H9 (cell line): ENCODE measurements around the gene MCF2L. TPM values are rescaled to one million over a fixed set of nuclear protein-coding genes. Genes with fewer than 3 reads are reported as not detected.

Experiments
- DNase-seq: peaks from one replicate; pipeline ENCODE4 v3.0.0-alpha.2; 2017
- H2AFZ ChIP-seq: one replicate; pipeline ENCODE4 v1.6.1; 2013; ENCODE audit warnings: mild to moderate bottlenecking, low read length, control low read depth, moderate library complexity
- H2AK5ac ChIP-seq: 2 replicates; pipeline ENCODE4 v1.6.1; 2013; ENCODE audit warnings: low read length, control low read depth, mixed read lengths; ENCODE audit not compliant: insufficient read length
- H2BK120ac ChIP-seq: one replicate; pipeline ENCODE4 v1.6.1; 2013; ENCODE audit warnings: low read depth, mild to moderate bottlenecking, low read length, control low read depth, inconsistent platforms; ENCODE audit not compliant: poor library complexity, severe bottlenecking
- H2BK12ac ChIP-seq: 2 replicates; pipeline ENCODE4 v1.6.1; 2013; ENCODE audit warnings: low read length, control low read depth, mixed read lengths, low read depth; ENCODE audit not compliant: insufficient read length
- H2BK15ac ChIP-seq: 2 replicates; pipeline ENCODE4 v1.6.1; 2013; ENCODE audit warnings: low read depth, low read length, control low read depth
- H2BK20ac ChIP-seq: one replicate; pipeline ENCODE4 v1.6.1; 2013; ENCODE audit warnings: low read depth, mild to moderate bottlenecking, low read length, control low read depth, inconsistent platforms; ENCODE audit not compliant: poor library complexity, severe bottlenecking
- H2BK5ac ChIP-seq: 2 replicates; pipeline ENCODE4 v1.6.1; 2013; ENCODE audit warnings: low read length, control low read depth, mixed read lengths; ENCODE audit not compliant: insufficient read length
- H3K14ac ChIP-seq: 2 replicates; pipeline ENCODE4 v1.6.1; 2013; ENCODE audit warnings: low read length, control low read depth; ENCODE audit not compliant: insufficient read depth
- H3K18ac ChIP-seq: 2 replicates; pipeline ENCODE4 v1.6.1; 2013; ENCODE audit warnings: low read depth, mild to moderate bottlenecking, mixed read lengths, low read length, control low read depth; ENCODE audit not compliant: insufficient read length
- H3K23ac ChIP-seq: 2 replicates; pipeline ENCODE4 v1.6.1; 2013; ENCODE audit warnings: low read length, control low read depth, mixed read lengths, low read depth; ENCODE audit not compliant: insufficient read length
- H3K23me2 ChIP-seq: 2 replicates; pipeline ENCODE4 v1.6.1; 2013; ENCODE audit warnings: low read depth, mild to moderate bottlenecking, mixed read lengths, low read length, control low read depth; ENCODE audit not compliant: insufficient read length, poor library complexity, severe bottlenecking
- H3K27ac ChIP-seq: 2 replicates; pipeline ENCODE4 v1.5.1; 2013; ENCODE audit warnings: low read length, control low read depth, mixed read lengths, low read depth; ENCODE audit not compliant: insufficient read length
- H3K27me3 ChIP-seq: 2 replicates; pipeline ENCODE4 v1.6.1; 2013; ENCODE audit warnings: low read length, control low read depth, inconsistent platforms; ENCODE audit not compliant: insufficient read depth
- H3K4ac ChIP-seq: 2 replicates; pipeline ENCODE4 v1.6.1; 2013; ENCODE audit warnings: low read depth, mild to moderate bottlenecking, control low read depth, inconsistent platforms, low read length, moderate library complexity
- H3K4me1 ChIP-seq: 2 replicates; pipeline ENCODE4 v1.6.1; 2013; ENCODE audit warnings: low read length, control low read depth, inconsistent platforms; ENCODE audit not compliant: insufficient read depth
- H3K4me2 ChIP-seq: 2 replicates; pipeline ENCODE4 v1.6.1; 2013; ENCODE audit warnings: low read length, control low read depth, mixed read lengths; ENCODE audit not compliant: insufficient read length, insufficient read depth
- H3K56ac ChIP-seq: 2 replicates; pipeline ENCODE4 v1.6.1; 2013; ENCODE audit warnings: low read depth, mild to moderate bottlenecking, mixed read lengths, low read length, control low read depth; ENCODE audit not compliant: insufficient read length
- H3K79me1 ChIP-seq: 2 replicates; pipeline ENCODE4 v1.6.1; 2013; ENCODE audit warnings: low read depth, mild to moderate bottlenecking, moderate library complexity, low read length, control low read depth, inconsistent platforms; ENCODE audit not compliant: insufficient read depth, poor library complexity, severe bottlenecking
- H3K79me2 ChIP-seq: 2 replicates; pipeline ENCODE4 v1.6.1; 2013; ENCODE audit warnings: low read length, control low read depth, inconsistent platforms; ENCODE audit not compliant: insufficient read depth
- H3K9ac ChIP-seq: 2 replicates; pipeline ENCODE4 v1.6.1; 2013; ENCODE audit warnings: low read length, control low read depth, mixed read lengths; ENCODE audit not compliant: insufficient read length; ENCODE audit errors: extremely low read depth
- H3K9me3 ChIP-seq: one replicate; pipeline ENCODE4 v1.6.1; 2013; ENCODE audit warnings: low read depth, low read length, inconsistent platforms; ENCODE audit not compliant: control insufficient read depth
- H3T11ph ChIP-seq: one replicate; pipeline ENCODE4 v1.6.1; 2013; ENCODE audit warnings: mild to moderate bottlenecking, low read length, control low read depth, inconsistent platforms
- H4K20me1 ChIP-seq: one replicate; pipeline ENCODE4 v1.6.1; 2013; ENCODE audit not compliant: control insufficient read depth, insufficient read length, insufficient read depth
- H4K5ac ChIP-seq: 2 replicates; pipeline ENCODE4 v1.6.1; 2013; ENCODE audit warnings: low read depth, mild to moderate bottlenecking, mixed read lengths, low read length, control low read depth; ENCODE audit not compliant: insufficient read length
- H4K8ac ChIP-seq: replicated peaks from 2 replicates; pipeline ENCODE4 v1.6.1; 2013; ENCODE audit warnings: low read length, control low read depth, mixed read lengths, low read depth; ENCODE audit not compliant: insufficient read length
- H4K91ac ChIP-seq: 2 replicates; pipeline ENCODE4 v1.6.1; 2013; ENCODE audit warnings: low read depth, mild to moderate bottlenecking, moderate library complexity, mixed read lengths, low read length, control low read depth; ENCODE audit not compliant: insufficient read length
- H3K27ac Mint-ChIP-seq, 3 experiments: 2 replicates in 2 of 3; 3 replicates in 1 of 3; pipeline ENCODE4 v1.8.0; 2020 to 2021; ENCODE audit warnings: mixed read lengths in 3 of 3, mild to moderate bottlenecking in 1 of 3, moderate library complexity in 1 of 3
- H3K27me3 Mint-ChIP-seq: 2 replicates; pipeline ENCODE4 v1.8.0; 2021; ENCODE audit warnings: low read depth, mild to moderate bottlenecking, moderate library complexity, mixed read lengths
- H3K36me3 Mint-ChIP-seq, 3 experiments: 2 replicates in 2 of 3; 3 replicates in 1 of 3; pipeline ENCODE4 v1.8.0; 2020 to 2021; ENCODE audit warnings: low read depth in 3 of 3, mixed read lengths in 3 of 3; ENCODE audit not compliant: insufficient read depth in 1 of 3
- H3K4me1 Mint-ChIP-seq, 2 experiments: 2 replicates each; pipeline ENCODE4 v1.8.0; 2020; ENCODE audit warnings: mixed read lengths in 2 of 2
- H3K4me3 Mint-ChIP-seq, 2 experiments: 2 replicates in 1 of 2; 3 replicates in 1 of 2; pipeline ENCODE4 v1.8.0; 2020 to 2021; ENCODE audit warnings: mild to moderate bottlenecking in 2 of 2, mixed read lengths in 2 of 2, moderate library complexity in 1 of 2
- H3K9me3 Mint-ChIP-seq, 2 experiments: 2 replicates in 1 of 2; 3 replicates in 1 of 2; pipeline ENCODE4 v1.8.0; 2020; ENCODE audit warnings: mild to moderate bottlenecking in 2 of 2, mixed read lengths in 2 of 2, moderate library complexity in 1 of 2
- WGBS: extraction: QIAGEN DNeasy Blood & Tissue Kit; methylation state at CpG from one replicate; pipeline ENCODE4 v1.1.7; 2013; ENCODE audit warnings: missing lambda C conversion rate, low lambda C conversion rate, mixed read lengths; ENCODE audit not compliant: insufficient read length; ENCODE audit errors: extremely low coverage; 5-methylcytosine and 5-hydroxymethylcytosine counted together
- total RNA-seq: library from RNA; stranded (reverse); gene quantifications from 2 replicates; pipeline ENCODE4 v1.2.1, GENCODE V29; 2021
- TF ChIP-seq, protein P1 (sequence below): fragments of 200-600 bp; sonication (generic); conservative IDR thresholded peaks from 3 replicates; pipeline ENCODE4 v1.8.0; 2021; ENCODE audit warnings: antibody characterized with exemption, mild to moderate bottlenecking

MCF2L gene
- total RNA-seq, 1 experiment from 2014 or later, result 18.5 TPM

DNA sequence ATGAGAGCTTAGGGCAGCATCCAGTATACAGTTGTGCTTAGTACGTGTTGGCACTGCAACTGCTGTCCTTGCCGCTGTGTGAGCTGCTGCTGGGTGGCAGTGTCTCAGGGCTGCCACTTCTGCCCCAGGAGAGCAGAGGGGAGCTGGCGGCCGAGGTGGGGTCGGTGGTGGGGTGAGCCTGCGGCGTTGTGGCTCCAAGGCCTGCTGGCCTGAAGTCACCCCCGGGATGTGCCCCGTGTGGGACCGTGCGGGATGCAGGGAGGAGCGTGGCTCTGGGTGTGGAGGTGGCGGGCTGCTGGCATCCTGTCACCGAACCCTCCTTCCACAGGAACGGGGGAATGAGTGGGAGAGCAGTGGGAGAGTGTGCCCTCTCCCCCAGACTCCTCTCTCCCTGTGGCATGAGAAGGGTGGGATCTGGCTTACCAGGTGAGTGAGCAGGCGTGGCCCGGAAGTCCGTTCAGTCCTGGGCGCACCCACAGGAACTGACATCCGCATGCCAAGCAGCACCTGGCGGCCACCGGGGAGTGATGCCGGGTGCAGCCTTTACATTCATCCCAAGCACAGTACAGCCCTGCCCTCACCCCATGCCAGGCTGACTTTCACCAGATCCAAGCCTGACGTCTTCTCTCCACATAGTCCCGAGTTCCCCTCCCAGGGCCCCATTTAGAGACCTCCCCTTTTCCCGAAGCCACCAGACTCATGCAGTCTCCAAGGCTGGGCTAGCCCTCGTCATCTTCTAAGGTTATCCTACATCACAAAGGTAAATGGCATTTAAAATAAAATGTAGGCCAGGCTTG, 26.6 kb downstream of the MCF2L start:
- no peaks in the 10 kb centered on the region for H3K23me2 ChIP-seq
- H4K8ac ChIP-seq, result no peak overlapping the region
- H2BK12ac ChIP-seq, result no peak overlapping the region
- H4K20me1 ChIP-seq, result no peaks in the 10 kb centered on the region
- H3K14ac ChIP-seq, result no peak overlapping the region; the same call in 1 of the 2 replicates
- Mint-ChIP-seq H3K9me3 (no peaks in the 10 kb centered on the region; a peak in 1 of 5 replicates), H3K4me3 (no peak overlapping the region), H3K27me3 (peaks cover 3% of the 10 kb centered on the region; the same call in 1 of the 2 replicates), H3K4me1 (peaks cover 4 to 8% of the 10 kb centered on the region in 2 experiments), H3K27ac (no peak overlapping the region), H3K36me3 (no peaks in the 10 kb centered on the region)
- TF ChIP-seq, protein P1, sequence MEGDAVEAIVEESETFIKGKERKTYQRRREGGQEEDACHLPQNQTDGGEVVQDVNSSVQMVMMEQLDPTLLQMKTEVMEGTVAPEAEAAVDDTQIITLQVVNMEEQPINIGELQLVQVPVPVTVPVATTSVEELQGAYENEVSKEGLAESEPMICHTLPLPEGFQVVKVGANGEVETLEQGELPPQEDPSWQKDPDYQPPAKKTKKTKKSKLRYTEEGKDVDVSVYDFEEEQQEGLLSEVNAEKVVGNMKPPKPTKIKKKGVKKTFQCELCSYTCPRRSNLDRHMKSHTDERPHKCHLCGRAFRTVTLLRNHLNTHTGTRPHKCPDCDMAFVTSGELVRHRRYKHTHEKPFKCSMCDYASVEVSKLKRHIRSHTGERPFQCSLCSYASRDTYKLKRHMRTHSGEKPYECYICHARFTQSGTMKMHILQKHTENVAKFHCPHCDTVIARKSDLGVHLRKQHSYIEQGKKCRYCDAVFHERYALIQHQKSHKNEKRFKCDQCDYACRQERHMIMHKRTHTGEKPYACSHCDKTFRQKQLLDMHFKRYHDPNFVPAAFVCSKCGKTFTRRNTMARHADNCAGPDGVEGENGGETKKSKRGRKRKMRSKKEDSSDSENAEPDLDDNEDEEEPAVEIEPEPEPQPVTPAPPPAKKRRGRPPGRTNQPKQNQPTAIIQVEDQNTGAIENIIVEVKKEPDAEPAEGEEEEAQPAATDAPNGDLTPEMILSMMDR, result no peak
- no peak overlapping the region for H3K23ac ChIP-seq
- no peak overlapping the region for H2AFZ ChIP-seq
- H2BK120ac ChIP-seq, result no peak overlapping the region
- no peak overlapping the region for H2BK5ac ChIP-seq
- H3K18ac ChIP-seq, result no peak overlapping the region
- no peak overlapping the region for H3K27ac ChIP-seq
- H3K4me2 ChIP-seq, result no peak overlapping the region
- no CpG with 5 or more reads among the region's 27 CpGs for WGBS
- no peaks in the 10 kb centered on the region for H3K79me1 ChIP-seq
- no peak overlapping the region for H2AK5ac ChIP-seq
- H3K79me2 ChIP-seq, result no peaks in the 10 kb centered on the region
- H3K27me3 ChIP-seq, result no peaks in the 10 kb centered on the region
- no peak overlapping the region for H3K9ac ChIP-seq
- H3K4me1 ChIP-seq, result no peaks in the 10 kb centered on the region; the same call in 1 of the 2 replicates
- H2BK15ac ChIP-seq, result no peak overlapping the region
- H4K91ac ChIP-seq, result no peak overlapping the region
- H3T11ph ChIP-seq, result no peak overlapping the region
- no peak overlapping the region for H3K56ac ChIP-seq
- no peak overlapping the region for H4K5ac ChIP-seq
- no peak for DNase-seq
- no peak overlapping the region for H3K4ac ChIP-seq
- no peak overlapping the region for H2BK20ac ChIP-seq
- H3K9me3 ChIP-seq, result no peaks in the 10 kb centered on the region
